Endothelial cell (in vitro differentiated cells): Measurements from ENCODE around the gene POPDC2. TPM values are rescaled to one million over a fixed set of nuclear protein-coding genes. Genes with fewer than 3 reads are reported as not detected.

Source experiments
- DNase-seq: peaks from one replicate; pipeline ENCODE4 v3.0.0; 2021; ENCODE audit warnings: low spot score
- H3K27ac Mint-ChIP-seq: one replicate; pipeline ENCODE4 v1.8.0; 2021; ENCODE audit warnings: mixed read lengths, inconsistent platforms; ENCODE audit not compliant: unreplicated experiment
- H3K27me3 Mint-ChIP-seq: one replicate; pipeline ENCODE4 v1.8.0; 2021; ENCODE audit warnings: mild to moderate bottlenecking, moderate library complexity, mixed read lengths, inconsistent platforms; ENCODE audit not compliant: unreplicated experiment
- H3K36me3 Mint-ChIP-seq: one replicate; pipeline ENCODE4 v1.8.0; 2021; ENCODE audit warnings: mild to moderate bottlenecking, low read depth, mixed read lengths, inconsistent platforms; ENCODE audit not compliant: unreplicated experiment
- H3K4me1 Mint-ChIP-seq: one replicate; pipeline ENCODE4 v1.8.0; 2021; ENCODE audit warnings: mild to moderate bottlenecking, mixed read lengths, inconsistent platforms; ENCODE audit not compliant: unreplicated experiment
- H3K4me3 Mint-ChIP-seq: one replicate; pipeline ENCODE4 v1.8.0; 2021; ENCODE audit warnings: mild to moderate bottlenecking, mixed read lengths, inconsistent platforms; ENCODE audit not compliant: unreplicated experiment
- H3K9me3 Mint-ChIP-seq: one replicate; pipeline ENCODE4 v1.8.0; 2021; ENCODE audit warnings: mixed read lengths, inconsistent platforms; ENCODE audit not compliant: unreplicated experiment
- total RNA-seq: library from RNA; stranded (reverse); fragmentation: NEBNext Ultra II Directional; extraction: Animal tissue kit (Norgen Biotek cat#: 25700); gene quantifications from one replicate; pipeline ENCODE4 v1.2.1, GENCODE V29; 2021; ENCODE audit not compliant: unreplicated experiment
- TF ChIP-seq, protein P1 (sequence below): fragments of 200-600 bp; sonication (generic); IDR thresholded peaks from one replicate; pipeline ENCODE4 v1.5.0; 2021; ENCODE audit warnings: antibody characterized with exemption; ENCODE audit not compliant: unreplicated experiment

Gene POPDC2
- total RNA-seq, 1 donor from 2014 or later, result 2.0 TPM

DNA sequence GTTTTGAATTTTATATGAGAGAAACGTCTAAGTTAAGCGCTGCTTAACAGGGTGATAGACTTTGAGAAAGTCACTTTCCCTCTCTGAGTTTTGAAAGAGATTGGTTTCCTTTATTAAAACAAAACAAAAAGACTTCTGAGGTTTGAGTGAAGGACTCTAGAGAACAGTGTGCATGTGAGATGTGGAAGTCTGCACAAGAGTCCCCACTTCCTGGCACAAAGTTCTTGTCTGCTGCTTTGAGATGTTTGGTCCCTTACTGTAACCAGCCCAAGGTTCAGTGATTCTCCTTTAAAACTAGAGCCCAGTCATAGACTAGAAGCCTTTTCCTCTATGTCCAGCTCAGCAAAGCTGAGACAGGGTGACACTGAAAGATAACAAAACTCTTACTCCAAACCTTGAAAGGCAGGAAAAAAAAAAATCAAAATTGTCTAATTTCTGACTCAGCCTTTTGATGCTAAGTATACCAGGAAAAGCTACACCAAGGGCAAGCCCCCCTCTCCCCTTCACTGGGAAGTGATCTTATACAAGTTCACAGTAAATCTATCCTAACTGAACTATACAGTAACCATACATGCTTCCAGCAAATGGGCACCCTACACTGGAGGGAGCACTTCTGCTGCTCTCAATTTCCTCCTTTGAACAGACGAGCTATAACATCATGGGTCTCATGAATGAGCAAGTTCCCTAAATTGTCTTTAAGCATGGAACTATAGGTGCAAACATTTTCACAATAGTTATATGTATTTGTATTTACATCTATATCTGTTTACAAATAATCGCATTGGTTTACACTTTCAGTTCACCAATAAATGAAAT is 2.3 kb downstream of the POPDC2 start:
- Mint-ChIP-seq H3K9me3 (no peaks in the 10 kb centered on the region), H3K36me3 (no peaks in the 10 kb centered on the region), H3K4me1 (peaks cover 5% of the 10 kb centered on the region), H3K27me3 (peaks cover 4% of the 10 kb centered on the region), H3K4me3 (no peak overlapping the region), H3K27ac (no peak overlapping the region)
- no peak for DNase-seq
- TF ChIP-seq, protein P1, sequence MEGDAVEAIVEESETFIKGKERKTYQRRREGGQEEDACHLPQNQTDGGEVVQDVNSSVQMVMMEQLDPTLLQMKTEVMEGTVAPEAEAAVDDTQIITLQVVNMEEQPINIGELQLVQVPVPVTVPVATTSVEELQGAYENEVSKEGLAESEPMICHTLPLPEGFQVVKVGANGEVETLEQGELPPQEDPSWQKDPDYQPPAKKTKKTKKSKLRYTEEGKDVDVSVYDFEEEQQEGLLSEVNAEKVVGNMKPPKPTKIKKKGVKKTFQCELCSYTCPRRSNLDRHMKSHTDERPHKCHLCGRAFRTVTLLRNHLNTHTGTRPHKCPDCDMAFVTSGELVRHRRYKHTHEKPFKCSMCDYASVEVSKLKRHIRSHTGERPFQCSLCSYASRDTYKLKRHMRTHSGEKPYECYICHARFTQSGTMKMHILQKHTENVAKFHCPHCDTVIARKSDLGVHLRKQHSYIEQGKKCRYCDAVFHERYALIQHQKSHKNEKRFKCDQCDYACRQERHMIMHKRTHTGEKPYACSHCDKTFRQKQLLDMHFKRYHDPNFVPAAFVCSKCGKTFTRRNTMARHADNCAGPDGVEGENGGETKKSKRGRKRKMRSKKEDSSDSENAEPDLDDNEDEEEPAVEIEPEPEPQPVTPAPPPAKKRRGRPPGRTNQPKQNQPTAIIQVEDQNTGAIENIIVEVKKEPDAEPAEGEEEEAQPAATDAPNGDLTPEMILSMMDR, result no peak

DNA sequence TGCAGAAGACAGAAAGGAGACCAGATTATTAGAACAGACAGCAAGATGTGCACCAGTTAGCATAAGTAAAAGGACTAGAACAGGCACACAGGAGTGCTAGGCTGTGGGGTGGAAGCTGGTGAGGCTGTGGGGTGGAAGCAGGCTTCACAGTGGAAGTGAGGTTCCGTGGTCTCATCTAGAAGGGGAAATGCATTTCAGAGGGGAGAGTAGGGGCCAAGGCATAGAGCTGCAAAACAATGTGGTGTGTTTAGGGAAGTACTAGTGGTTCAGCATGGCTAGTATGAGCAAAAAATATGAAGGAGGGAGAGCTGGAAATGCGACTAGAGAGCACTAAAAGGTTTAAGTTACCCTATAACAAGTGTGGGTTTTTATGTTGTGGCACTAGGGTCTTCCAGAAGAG is 6.5 kb downstream of the POPDC2 start:
- DNase-seq, result no peak
- Mint-ChIP-seq H3K27ac (no peak overlapping the region), H3K27me3 (peaks cover 4% of the 10 kb centered on the region), H3K4me1 (peaks cover 23% of the 10 kb centered on the region), H3K36me3 (no peaks in the 10 kb centered on the region), H3K4me3 (no peak overlapping the region), H3K9me3 (no peaks in the 10 kb centered on the region)
- TF ChIP-seq, protein P1, result no peak

DNA sequence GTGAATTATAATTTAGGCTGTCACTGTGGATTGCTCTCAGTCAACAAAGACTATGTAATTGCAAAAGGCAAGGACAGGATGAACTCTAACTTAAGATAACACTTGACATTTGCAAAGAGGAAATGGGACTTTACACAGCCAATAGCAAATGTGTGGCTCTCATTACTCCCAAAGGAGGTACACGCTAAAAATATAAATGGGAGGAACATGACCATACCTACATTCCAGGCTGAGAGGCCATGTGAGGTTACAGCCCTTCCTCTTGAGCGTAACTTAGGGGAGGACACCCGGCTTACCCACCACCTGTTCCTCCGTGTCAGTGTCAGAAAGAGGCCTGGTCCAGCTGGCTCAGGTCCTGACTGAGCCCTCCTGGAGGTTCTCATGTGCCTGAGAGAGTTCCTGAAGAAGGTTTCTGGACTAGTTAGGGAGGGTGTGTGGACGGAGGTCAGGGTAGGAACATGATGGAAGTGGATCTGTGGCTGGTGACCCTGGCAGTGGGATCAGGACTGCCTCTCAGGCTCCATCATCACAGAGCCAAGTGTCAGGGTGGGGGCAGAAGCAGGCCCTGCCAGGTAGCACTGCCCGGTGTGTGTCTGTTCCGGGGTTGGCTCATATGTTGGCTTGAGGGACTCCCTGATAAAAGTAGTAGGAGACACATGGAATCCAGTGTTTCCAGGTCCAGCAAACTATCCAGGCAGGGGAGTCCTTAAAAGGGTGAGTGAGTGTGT is 7.9 kb downstream of the POPDC2 start:
- Mint-ChIP-seq H3K9me3 (no peaks in the 10 kb centered on the region), H3K36me3 (no peaks in the 10 kb centered on the region), H3K27ac (no peak overlapping the region), H3K4me1 (peaks cover 28% of the 10 kb centered on the region), H3K4me3 (no peak overlapping the region), H3K27me3 (peaks cover 4% of the 10 kb centered on the region)
- no peak for DNase-seq
- TF ChIP-seq, protein P1, result no peak

DNA sequence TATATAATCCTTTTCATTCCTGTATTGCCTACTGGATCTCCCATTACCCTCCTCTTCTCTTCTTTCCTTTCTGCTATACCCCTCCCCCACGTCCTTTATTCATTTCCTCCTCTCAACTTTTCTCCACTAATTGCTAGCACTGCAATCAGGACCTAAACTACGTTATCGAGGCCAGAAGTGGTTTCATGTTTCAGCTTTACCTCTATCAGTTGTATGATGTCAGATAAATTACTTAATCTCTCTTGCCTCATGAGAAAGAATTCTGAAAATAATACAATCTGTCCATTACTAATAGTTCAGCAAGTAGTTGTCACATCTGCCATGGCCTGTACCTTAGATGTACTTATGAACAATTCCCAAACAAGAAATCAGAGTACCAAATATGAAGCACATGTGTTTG is 10.6 kb downstream of the POPDC2 start:
- peaks cover 2% of the 10 kb centered on the region for H3K27me3 Mint-ChIP-seq
- TF ChIP-seq, protein P1, result no peak

More for the DNA sequence above, 10.6 kb downstream of the POPDC2 start:
- Mint-ChIP-seq H3K9me3 (no peaks in the 10 kb centered on the region), H3K4me1 (peaks cover 42% of the 10 kb centered on the region), H3K36me3 (no peaks in the 10 kb centered on the region), H3K27ac (no peak overlapping the region), H3K4me3 (no peak overlapping the region)
- DNase-seq, result no peak
